LNCAP (cell line): ENCODE data around the gene MBNL2.

Experiments used
- TF ChIP-seq, protein P1 (sequence below): fragments of 450-650 bp; IDR thresholded peaks from 2 replicates; pipeline ENCODE4 v1.5.1; 2017; ENCODE audit warnings: mild to moderate bottlenecking

Gene MBNL2

DNA sequence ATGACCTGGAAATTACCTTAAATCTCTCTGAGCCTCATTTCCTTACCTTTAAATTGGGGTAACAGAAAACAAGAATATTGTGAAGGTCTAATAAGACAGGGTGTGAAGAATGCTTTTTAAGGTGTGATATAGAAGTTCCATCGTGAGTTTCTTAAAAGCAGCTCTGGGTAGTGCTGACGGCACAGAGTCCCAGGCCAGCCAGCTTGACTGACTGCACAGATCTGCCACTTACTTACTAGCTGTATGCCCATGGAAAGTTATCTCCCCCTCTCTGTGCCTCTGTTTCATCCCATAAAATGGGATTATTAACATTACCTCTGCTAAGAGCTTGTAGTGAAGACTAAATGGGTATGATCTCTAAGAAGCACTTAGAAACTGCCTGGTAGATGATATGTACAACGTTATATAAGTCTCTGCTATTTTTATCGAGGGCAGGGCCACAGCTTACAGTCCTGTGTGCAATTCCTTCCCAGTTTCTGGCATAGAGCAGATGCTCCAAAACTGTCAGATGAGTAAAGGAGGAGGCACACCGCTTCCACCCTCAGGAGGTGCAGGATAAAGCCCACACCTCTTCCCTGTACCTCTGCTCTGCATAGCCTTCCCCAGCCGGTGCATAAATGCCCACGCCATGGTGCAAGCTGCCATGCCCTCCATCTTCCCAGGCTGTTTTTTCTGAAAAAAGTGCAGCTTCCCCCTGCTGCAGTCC is 99.6 kb downstream of the MBNL2 start:
- TF ChIP-seq, protein P1, sequence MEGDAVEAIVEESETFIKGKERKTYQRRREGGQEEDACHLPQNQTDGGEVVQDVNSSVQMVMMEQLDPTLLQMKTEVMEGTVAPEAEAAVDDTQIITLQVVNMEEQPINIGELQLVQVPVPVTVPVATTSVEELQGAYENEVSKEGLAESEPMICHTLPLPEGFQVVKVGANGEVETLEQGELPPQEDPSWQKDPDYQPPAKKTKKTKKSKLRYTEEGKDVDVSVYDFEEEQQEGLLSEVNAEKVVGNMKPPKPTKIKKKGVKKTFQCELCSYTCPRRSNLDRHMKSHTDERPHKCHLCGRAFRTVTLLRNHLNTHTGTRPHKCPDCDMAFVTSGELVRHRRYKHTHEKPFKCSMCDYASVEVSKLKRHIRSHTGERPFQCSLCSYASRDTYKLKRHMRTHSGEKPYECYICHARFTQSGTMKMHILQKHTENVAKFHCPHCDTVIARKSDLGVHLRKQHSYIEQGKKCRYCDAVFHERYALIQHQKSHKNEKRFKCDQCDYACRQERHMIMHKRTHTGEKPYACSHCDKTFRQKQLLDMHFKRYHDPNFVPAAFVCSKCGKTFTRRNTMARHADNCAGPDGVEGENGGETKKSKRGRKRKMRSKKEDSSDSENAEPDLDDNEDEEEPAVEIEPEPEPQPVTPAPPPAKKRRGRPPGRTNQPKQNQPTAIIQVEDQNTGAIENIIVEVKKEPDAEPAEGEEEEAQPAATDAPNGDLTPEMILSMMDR, result no peak

DNA sequence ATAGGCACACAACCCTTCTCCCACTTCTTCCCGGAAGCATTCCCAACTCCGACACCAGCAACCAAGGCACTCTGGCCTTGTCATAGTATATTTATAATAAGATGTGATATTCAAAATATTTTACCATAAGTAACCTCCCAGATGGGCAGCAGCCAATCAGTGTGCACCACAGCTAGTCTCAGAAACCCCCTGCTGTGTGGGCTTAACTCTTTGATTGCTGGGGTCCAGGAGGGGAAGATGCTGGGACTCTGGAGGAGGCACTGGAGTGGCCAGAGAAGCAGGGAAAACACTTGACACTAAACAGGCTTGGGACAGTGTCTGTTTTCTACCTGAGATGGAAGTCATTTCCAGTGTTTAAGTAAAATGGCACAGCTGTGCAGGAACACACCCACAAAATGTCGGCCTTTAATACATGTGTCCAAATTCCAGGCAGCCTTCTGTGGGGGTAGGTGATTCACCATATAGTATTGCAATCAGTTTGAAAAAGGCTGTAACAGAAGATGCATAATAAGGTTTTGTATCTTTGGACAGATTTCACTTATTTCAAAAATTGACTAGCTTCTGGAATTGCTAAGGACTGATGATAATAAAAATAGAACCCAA is 100.7 kb downstream of the MBNL2 start:
- TF ChIP-seq, protein P1, result no peak

DNA sequence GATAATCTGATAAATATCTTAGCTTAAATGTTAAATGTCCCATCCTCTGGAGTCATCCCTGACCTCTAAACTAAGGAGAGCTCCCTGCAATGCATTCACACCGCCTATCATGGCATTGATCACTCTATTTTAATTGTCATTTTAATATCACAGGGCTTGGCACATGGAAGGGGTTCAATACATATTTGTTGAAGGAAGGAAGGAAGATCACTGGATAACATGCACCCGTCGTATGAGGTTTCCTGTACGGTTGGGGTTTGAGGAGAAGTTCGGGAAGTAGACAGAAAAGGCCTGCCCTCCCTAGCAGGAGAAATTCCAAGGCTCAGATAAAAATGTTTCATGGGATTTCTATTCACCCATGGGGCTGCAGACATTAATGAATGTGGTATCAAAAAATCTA is 102.0 kb downstream of the MBNL2 start:
- TF ChIP-seq, protein P1, result no peak

DNA sequence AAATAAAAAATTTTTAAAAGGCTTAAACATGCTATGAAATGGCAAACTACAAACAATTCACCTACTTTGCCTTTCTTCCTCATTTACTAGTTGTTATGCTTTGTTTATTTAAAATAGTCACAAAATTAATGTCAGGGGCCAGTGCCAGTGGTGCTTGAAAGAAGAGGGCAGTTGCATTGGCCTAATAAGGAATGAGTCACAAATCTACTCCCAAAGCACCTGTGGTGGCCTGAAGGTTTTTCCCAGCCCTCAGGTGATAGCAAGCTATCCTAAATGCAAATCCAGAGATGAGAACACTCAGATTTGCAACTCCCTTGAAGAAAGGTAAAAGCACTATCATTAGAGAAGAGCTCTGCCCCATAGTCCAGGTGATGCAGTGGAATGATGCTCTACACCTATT is 103.6 kb downstream of the MBNL2 start:
- TF ChIP-seq, protein P1, result no peak

DNA sequence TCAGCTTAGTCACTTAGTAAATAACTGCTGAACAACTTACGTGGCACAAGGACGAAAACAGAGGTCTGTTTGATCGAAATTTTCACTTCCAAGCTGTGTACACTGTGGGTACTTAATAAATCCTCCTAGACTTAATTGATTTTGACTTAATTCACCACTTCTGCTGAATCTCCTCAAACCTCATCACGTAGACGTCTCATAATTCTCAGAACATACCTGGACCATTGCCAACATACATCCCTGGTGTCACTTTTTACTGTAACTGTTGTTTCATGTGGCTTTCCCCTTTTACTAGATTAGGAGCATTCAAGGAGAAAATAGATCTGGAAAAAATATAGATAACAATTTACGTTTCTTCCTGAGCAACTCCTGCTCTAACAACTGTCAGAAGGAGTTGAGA is 105.0 kb downstream of the MBNL2 start:
- TF ChIP-seq, protein P1, result no peak

DNA sequence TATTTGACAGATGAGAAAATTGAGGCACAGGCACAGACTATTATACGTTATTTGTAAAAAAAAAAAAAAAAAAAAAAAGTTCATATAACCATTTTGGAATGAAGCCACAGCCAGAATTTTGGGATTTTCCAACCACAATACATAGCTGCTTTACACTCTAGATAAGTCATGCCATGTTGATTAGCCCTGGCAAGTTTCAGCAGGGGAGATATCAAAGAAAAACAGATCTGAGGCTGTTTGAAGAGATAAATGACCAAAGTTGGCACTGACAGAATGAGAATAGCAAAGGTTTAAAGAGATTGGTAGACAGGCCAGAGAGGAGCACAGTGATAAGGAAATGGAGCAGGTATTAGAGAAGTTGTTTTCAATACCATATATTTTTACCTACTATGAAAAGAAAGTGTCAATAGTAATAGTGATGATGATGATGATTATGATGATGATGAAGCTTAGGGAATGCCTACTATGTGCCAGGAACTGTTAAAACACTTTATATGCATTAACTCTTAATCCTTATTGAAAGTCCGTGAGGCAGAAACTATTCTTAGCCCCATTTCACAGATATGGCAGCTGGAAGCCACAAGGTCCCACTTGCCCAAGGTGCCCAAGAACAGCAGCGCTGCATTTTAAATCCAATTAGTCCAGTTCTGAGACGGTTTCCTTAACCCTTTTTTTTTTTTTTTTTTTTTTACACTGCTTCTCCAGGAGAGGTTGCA is 105.5 kb downstream of the MBNL2 start:
- TF ChIP-seq, protein P1, result no peak

DNA sequence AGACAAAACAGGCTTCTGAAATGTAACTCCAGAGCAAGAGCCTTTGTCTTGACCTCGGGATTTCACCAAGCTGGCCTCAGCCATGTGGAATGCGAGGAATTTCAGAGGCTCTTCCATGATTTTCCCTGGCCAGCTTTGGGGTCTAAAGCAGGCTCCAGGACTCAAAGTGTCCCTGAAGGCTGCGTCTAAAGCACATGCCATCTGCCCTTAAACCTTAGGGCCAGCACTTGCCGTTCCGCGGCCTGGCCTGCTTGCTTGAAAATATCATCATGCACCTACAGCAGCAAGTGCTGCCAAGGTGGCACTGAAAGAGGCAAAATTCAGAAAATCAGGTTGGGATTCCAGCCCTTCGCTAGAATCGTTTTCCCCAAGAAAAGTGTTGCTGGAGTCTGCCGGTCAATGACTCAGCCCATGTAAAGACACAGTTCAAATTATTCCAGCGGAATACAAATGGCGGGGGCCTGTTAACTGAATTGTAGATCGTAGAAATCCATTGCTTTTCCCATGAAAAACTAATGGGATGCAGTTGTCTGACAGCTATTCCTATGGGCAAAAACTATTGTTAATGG is 106.2 kb downstream of the MBNL2 start:
- TF ChIP-seq, protein P1, result no peak
